Measurements from ENCODE around the gene FOXO3. TPM values are rescaled to one million over a fixed set of nuclear protein-coding genes. Genes with fewer than 3 reads are reported as not detected.
A peak's percentile ranks its signal among the peaks of the same experiment; 100 is the strongest.

The FOXO3 gene
- total and polyA plus RNA-seq, 2 experiments from 2014 or later = 19.7 to 36.6 TPM

DNA sequence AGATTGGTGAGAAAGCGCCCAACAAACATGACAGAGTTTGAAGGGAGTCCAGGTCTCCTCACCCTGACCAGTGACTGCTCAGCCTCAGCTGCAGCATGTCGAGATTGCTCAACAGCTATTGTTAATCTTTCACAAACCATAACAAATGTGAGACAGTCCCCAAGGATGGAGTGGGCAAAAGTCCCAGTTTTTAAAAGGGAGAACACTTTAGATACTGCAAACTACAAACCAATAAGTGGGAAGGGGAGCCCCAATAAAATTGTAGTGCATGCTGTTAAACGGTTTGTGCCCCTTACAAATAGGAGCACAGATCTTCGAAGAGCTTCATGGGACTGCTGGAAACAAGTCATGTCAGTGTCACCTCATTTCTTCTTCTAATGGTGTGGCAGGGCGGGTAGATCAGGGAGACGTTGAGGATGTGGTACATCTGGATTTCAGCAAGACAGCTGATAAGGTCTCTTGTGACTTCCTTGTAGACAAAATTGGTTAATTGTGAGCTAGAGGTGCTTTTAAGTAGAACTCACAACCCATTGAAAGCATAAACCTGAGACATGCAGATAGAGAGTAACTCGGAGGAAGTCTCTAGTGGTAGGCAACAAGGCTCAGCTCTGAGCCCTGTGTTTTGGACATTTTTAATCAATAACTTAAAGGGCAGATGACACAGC, 153.5 kb downstream of the FOXO3 start:
- Histone ChIP-seq H3K4me3 (no peak overlapping the region), H3K4me1 (ENCODE audit: insufficient read depth) (peaks cover 9% of the 10 kb centered on the region), H3K4me2 (ENCODE audit: unreplicated experiment) (no peak overlapping the region), H3K27ac (no peak overlapping the region), H3K9me3 (ENCODE audit: low read depth) (no peaks in the 10 kb centered on the region), H3K79me2 (ENCODE audit: insufficient read depth) (no peaks in the 10 kb centered on the region), H2AFZ (no peak overlapping the region), H3K9me2 (ENCODE audit: insufficient read depth) (no peaks in the 10 kb centered on the region), H3K9ac (no peak overlapping the region), H3K27me3 (replicated peaks; ENCODE audit: insufficient read depth) (no peaks in the 10 kb centered on the region), H3F3A (ENCODE audit: insufficient read depth) (no peaks in the 10 kb centered on the region), H3K36me3 (ENCODE audit: low read depth) (no peaks in the 10 kb centered on the region), H4K20me1 (ENCODE audit: insufficient read depth) (no peaks in the 10 kb centered on the region)
- WGBS, 2 experiments (ENCODE audit: low coverage in 1 of 2, low lambda C conversion rate in 2 of 2, missing lambda C conversion rate in 2 of 2) = 22 to 24% methylated on average over 7 of the region's 7 CpGs
- TF ChIP-seq EZH2phosphoT487 (IDR thresholded peaks at IDR 0.05; ENCODE audit: insufficient read depth, low read depth) (no peak), EZH2 (IDR thresholded peaks at IDR 0.05; ENCODE audit: insufficient read depth, poor library complexity, severe bottlenecking) (no peak)
- in situ Hi-C loops (cut with MboI) = no loop called here
- DNase-seq = peak; percentile 77

DNA sequence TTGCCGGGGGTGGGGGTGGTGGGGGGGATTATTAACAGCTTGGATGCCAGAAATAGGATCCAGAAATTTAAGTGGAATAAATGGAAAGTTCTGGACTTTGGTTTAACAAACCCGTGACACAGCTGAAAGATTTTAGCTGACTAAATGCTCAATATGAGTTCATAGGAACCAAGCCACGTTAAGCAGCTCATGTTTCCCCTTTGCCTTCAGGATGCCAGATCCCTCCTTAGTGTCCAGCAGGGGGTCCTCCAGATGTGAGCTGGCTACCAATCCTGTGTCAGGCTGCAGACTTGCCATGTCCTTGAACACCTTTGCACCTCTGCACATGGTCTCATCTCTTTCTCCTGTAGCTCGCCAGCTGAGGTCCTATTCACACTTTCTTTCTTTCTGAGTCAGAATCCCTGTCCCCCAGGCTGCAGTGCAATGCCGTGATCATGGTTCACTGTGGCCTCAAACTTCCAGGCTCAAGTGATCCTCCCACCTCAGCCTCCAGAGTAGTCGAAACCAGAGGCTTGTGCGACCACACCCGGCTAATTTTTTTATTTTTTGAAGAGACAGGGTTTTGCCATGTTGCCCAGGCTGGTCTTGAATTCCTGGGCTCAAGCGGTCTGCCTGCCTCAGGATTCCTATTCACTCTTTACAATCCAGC, 154.2 kb downstream of the FOXO3 start:
- in situ Hi-C loops (cut with MboI) = no loop called here
- Histone ChIP-seq H3K4me2 (ENCODE audit: unreplicated experiment) (no peak overlapping the region), H3K27ac (no peak overlapping the region), H2AFZ (no peak overlapping the region), H3F3A (ENCODE audit: insufficient read depth) (no peaks in the 10 kb centered on the region), H4K20me1 (ENCODE audit: insufficient read depth) (no peaks in the 10 kb centered on the region), H3K27me3 (replicated peaks; ENCODE audit: insufficient read depth) (no peaks in the 10 kb centered on the region), H3K36me3 (ENCODE audit: low read depth) (no peaks in the 10 kb centered on the region), H3K4me3 (no peak overlapping the region), H3K79me2 (ENCODE audit: insufficient read depth) (no peaks in the 10 kb centered on the region), H3K4me1 (ENCODE audit: insufficient read depth) (peaks cover 9% of the 10 kb centered on the region), H3K9ac (no peak overlapping the region), H3K9me2 (ENCODE audit: insufficient read depth) (no peaks in the 10 kb centered on the region), H3K9me3 (ENCODE audit: low read depth) (no peaks in the 10 kb centered on the region)
- TF ChIP-seq EZH2phosphoT487 (IDR thresholded peaks at IDR 0.05; ENCODE audit: insufficient read depth, low read depth) (no peak), EZH2 (IDR thresholded peaks at IDR 0.05; ENCODE audit: insufficient read depth, poor library complexity, severe bottlenecking) (no peak)
- WGBS, 2 experiments (ENCODE audit: low coverage in 1 of 2, low lambda C conversion rate in 2 of 2, missing lambda C conversion rate in 2 of 2) = 60 to 62% methylated on average over 9 of the region's 9 CpGs
- DNase-seq = peak; percentile 36

- 73 to 86% methylated on average over 5 of the region's 5 CpGs for WGBS, 2 experiments (ENCODE audit: low coverage in 1 of 2, low lambda C conversion rate in 2 of 2, missing lambda C conversion rate in 2 of 2)
- no peak overlapping the region for H3K27ac ChIP-seq
- H3K9me3 ChIP-seq (ENCODE audit: low read depth) = no peaks in the 10 kb centered on the region
- no peaks in the 10 kb centered on the region for H3K27me3 ChIP-seq (replicated peaks; ENCODE audit: insufficient read depth)
- no peak overlapping the region for H3K4me2 ChIP-seq (ENCODE audit: unreplicated experiment)
- H3K4me3 ChIP-seq = no peak overlapping the region
- H3K79me2 ChIP-seq (ENCODE audit: insufficient read depth) = no peaks in the 10 kb centered on the region
- H3F3A ChIP-seq (ENCODE audit: insufficient read depth) = no peaks in the 10 kb centered on the region
- H4K20me1 ChIP-seq (ENCODE audit: insufficient read depth) = no peaks in the 10 kb centered on the region
- H3K9ac ChIP-seq = no peak overlapping the region
- in situ Hi-C loops (cut with MboI) = no loop called here
- TF ChIP-seq EZH2phosphoT487 (IDR thresholded peaks at IDR 0.05; ENCODE audit: insufficient read depth, low read depth) = no peak
- no peak for TF ChIP-seq EZH2 (IDR thresholded peaks at IDR 0.05; ENCODE audit: insufficient read depth, poor library complexity, severe bottlenecking)
- no peak overlapping the region for H2AFZ ChIP-seq
- no peaks in the 10 kb centered on the region for H3K36me3 ChIP-seq (ENCODE audit: low read depth)
- peak; percentile 38 for DNase-seq
- no peaks in the 10 kb centered on the region for H3K9me2 ChIP-seq (ENCODE audit: insufficient read depth)
- peaks cover 9% of the 10 kb centered on the region for H3K4me1 ChIP-seq (ENCODE audit: insufficient read depth)
Observed at GRCh38 chr6:108715832-108716231, 155.1 kb downstream of the FOXO3 start.

- no peak for DNase-seq
- in situ Hi-C loops (cut with MboI) = no loop called here
- Histone ChIP-seq H3K27ac (no peak overlapping the region), H3K4me2 (ENCODE audit: unreplicated experiment) (no peak overlapping the region), H3K4me3 (no peak overlapping the region), H3F3A (ENCODE audit: insufficient read depth) (no peaks in the 10 kb centered on the region), H3K36me3 (ENCODE audit: low read depth) (no peaks in the 10 kb centered on the region), H3K9ac (no peak overlapping the region), H3K79me2 (ENCODE audit: insufficient read depth) (no peaks in the 10 kb centered on the region), H3K9me2 (ENCODE audit: insufficient read depth) (no peaks in the 10 kb centered on the region), H3K9me3 (ENCODE audit: low read depth) (no peaks in the 10 kb centered on the region), H2AFZ (no peak overlapping the region), H3K27me3 (replicated peaks; ENCODE audit: insufficient read depth) (no peaks in the 10 kb centered on the region), H3K4me1 (ENCODE audit: insufficient read depth) (peaks cover 9% of the 10 kb centered on the region), H4K20me1 (ENCODE audit: insufficient read depth) (no peaks in the 10 kb centered on the region)
- TF ChIP-seq EZH2phosphoT487 (IDR thresholded peaks at IDR 0.05; ENCODE audit: insufficient read depth, low read depth) (no peak), EZH2 (IDR thresholded peaks at IDR 0.05; ENCODE audit: insufficient read depth, poor library complexity, severe bottlenecking) (no peak)
- WGBS, 2 experiments (ENCODE audit: low coverage in 1 of 2, low lambda C conversion rate in 2 of 2, missing lambda C conversion rate in 2 of 2) = 94% methylated on average over 37 to 39 of the region's 39 CpGs
Observed at GRCh38 chr6:108716801-108717791, 156.4 kb downstream of the FOXO3 start.

Measured in GM23248 (cell line).